NCI-H2081 treated with DMSO at 0.1 percent for 48 hours (cell line): ENCODE measurements around the gene C5orf63.
"Not testable (repeated sequence)": the region's sequence is repeated elsewhere in the genome, so short reads cannot be mapped to it uniquely, and the experiment has no call there.

Experiments used
- DNase-seq: peaks from one replicate; lab custom pipeline; 2025; lab: John Stamatoyannopoulos, UW

The C5orf63 gene

GRCh38 chr5:127072861-127073846 lies at the start of gene C5orf63:
C5orf63 (minus strand) TSS chr5:127073502; CDS start chr5:127058995, 14,507 bp downstream.
- DNase-seq, result no peak

GRCh38 chr5:127112347-127112864 lies 39.1 kb upstream of the C5orf63 start:
- DNase-seq, result no peak

GRCh38 chr5:127111112-127111511 lies 37.8 kb upstream of the C5orf63 start:
- DNase-seq, result no peak

- DNase-seq, result not testable (repeated sequence)
These were observed 35.4 kb upstream of the C5orf63 start for GRCh38 chr5:127108624-127109260.

- DNase-seq, result no peak
These were observed 28.6 kb upstream of the C5orf63 start for GRCh38 chr5:127101935-127102334.

- DNase-seq, result no peak
These were observed 28.2 kb upstream of the C5orf63 start for GRCh38 chr5:127101533-127101932.

- DNase-seq, result no peak
These were observed 24.9 kb upstream of the C5orf63 start for GRCh38 chr5:127098241-127098640.

GRCh38 chr5:127097278-127097677 lies 24.0 kb upstream of the C5orf63 start:
- DNase-seq, result no peak

- DNase-seq, result no peak
These were observed 23.2 kb upstream of the C5orf63 start for GRCh38 chr5:127096328-127096993.

GRCh38 chr5:127094161-127094814 lies 21.0 kb upstream of the C5orf63 start:
- DNase-seq, result no peak

- DNase-seq, result no peak
These were observed 19.4 kb upstream of the C5orf63 start for GRCh38 chr5:127092690-127093089.

- DNase-seq, result no peak
These were observed 15.9 kb upstream of the C5orf63 start for GRCh38 chr5:127089191-127089590.

GRCh38 chr5:127088251-127088650 lies 14.9 kb upstream of the C5orf63 start:
- no peak for DNase-seq

- no peak for DNase-seq
These were observed 13.3 kb upstream of the C5orf63 start for GRCh38 chr5:127086589-127086988.

GRCh38 chr5:127085796-127086195 lies 12.5 kb upstream of the C5orf63 start:
- no peak for DNase-seq

- DNase-seq, result no peak
These were observed 12.1 kb upstream of the C5orf63 start for GRCh38 chr5:127085371-127085770.

GRCh38 chr5:127084656-127085055 lies 11.4 kb upstream of the C5orf63 start:
- no peak for DNase-seq

- DNase-seq, result no peak
These were observed 10.4 kb upstream of the C5orf63 start for GRCh38 chr5:127083711-127084110.

GRCh38 chr5:127079994-127080491 lies 6.7 kb upstream of the C5orf63 start:
- peak; percentile 58 for DNase-seq

- no peak for DNase-seq
These were observed 4.1 kb upstream of the C5orf63 start for GRCh38 chr5:127077366-127077765.

GRCh38 chr5:127076315-127077129 lies 3.2 kb upstream of the C5orf63 start:
- no peak for DNase-seq
